ENCODE data around the gene THRB.
A peak's percentile ranks its signal among the peaks of the same experiment; 100 is the strongest.

The THRB gene

GRCh38 chr3:24229468-24230221, 265.0 kb downstream of the THRB start:
- no peak for DNase-seq (ENCODE audit: low read depth, low spot score)

GRCh38 chr3:24227635-24228034, 267.0 kb downstream of the THRB start:
- no peak for DNase-seq (ENCODE audit: low read depth, low spot score)

GRCh38 chr3:24226397-24226796, 268.3 kb downstream of the THRB start:
- no peak for DNase-seq (ENCODE audit: low read depth, low spot score)

- DNase-seq (ENCODE audit: low read depth, low spot score), result peak; percentile 26
These were observed 269.2 kb downstream of the THRB start for GRCh38 chr3:24225385-24225950.

GRCh38 chr3:24224666-24225384, 269.8 kb downstream of the THRB start:
- DNase-seq (ENCODE audit: low read depth, low spot score), result no peak

GRCh38 chr3:24222165-24222805, 272.4 kb downstream of the THRB start:
- no peak for DNase-seq (ENCODE audit: low read depth, low spot score)

GRCh38 chr3:24220859-24221657, 273.6 kb downstream of the THRB start:
- peak; percentile 95 for DNase-seq (ENCODE audit: low read depth, low spot score)

- no peak for DNase-seq (ENCODE audit: low read depth, low spot score)
These were observed 279.1 kb downstream of the THRB start for GRCh38 chr3:24215502-24215901.

GRCh38 chr3:24211381-24211780, 283.3 kb downstream of the THRB start:
- no peak for DNase-seq (ENCODE audit: low read depth, low spot score)

- no peak for DNase-seq (ENCODE audit: low read depth, low spot score)
These were observed 292.6 kb downstream of the THRB start for GRCh38 chr3:24202071-24202470.

- DNase-seq (ENCODE audit: low read depth, low spot score), result peak; percentile 39
These were observed 293.3 kb downstream of the THRB start for GRCh38 chr3:24201301-24201700.

GRCh38 chr3:24199775-24200247, 294.8 kb downstream of the THRB start:
- DNase-seq (ENCODE audit: low read depth, low spot score), result peak; percentile 51

GRCh38 chr3:24199300-24199699, 295.4 kb downstream of the THRB start:
- no peak for DNase-seq (ENCODE audit: low read depth, low spot score)

GRCh38 chr3:24198728-24199127, 295.9 kb downstream of the THRB start:
- DNase-seq (ENCODE audit: low read depth, low spot score), result no peak

- no peak for DNase-seq (ENCODE audit: low read depth, low spot score)
These were observed 296.8 kb downstream of the THRB start for GRCh38 chr3:24197809-24198208.

- peak; percentile 55 for DNase-seq (ENCODE audit: low read depth, low spot score)
These were observed 298.1 kb downstream of the THRB start for GRCh38 chr3:24196526-24196925.

- DNase-seq (ENCODE audit: low read depth, low spot score), result no peak
These were observed 299.0 kb downstream of the THRB start for GRCh38 chr3:24195504-24196230.

- no peak for DNase-seq (ENCODE audit: low read depth, low spot score)
These were observed 302.1 kb downstream of the THRB start for GRCh38 chr3:24192469-24193056.

GRCh38 chr3:24191801-24192403, 302.7 kb downstream of the THRB start:
- DNase-seq (ENCODE audit: low read depth, low spot score), result no peak

- DNase-seq (ENCODE audit: low read depth, low spot score), result no peak
These were observed 304.4 kb downstream of the THRB start for GRCh38 chr3:24190256-24190655.

Data from astrocyte of the hippocampus (primary cell).